ENCODE results near the gene PPP2R2D.
"Not testable (repeated sequence)": the region's sequence is repeated elsewhere in the genome, so short reads cannot be mapped to it uniquely, and the experiment has no call there.

PPP2R2D gene

GRCh38 chr10:131868436-131868835 is 32.4 kb upstream of the PPP2R2D start:
- no peak for DNase-seq

GRCh38 chr10:131869344-131869743 is 31.5 kb upstream of the PPP2R2D start:
- no peak for DNase-seq

GRCh38 chr10:131870411-131870810 is 30.4 kb upstream of the PPP2R2D start:
- DNase-seq = no peak

GRCh38 chr10:131870831-131871672 is 29.8 kb upstream of the PPP2R2D start:
- DNase-seq = no peak

- DNase-seq = no peak
Observed at GRCh38 chr10:131871673-131872005, 29.2 kb upstream of the PPP2R2D start.

GRCh38 chr10:131872011-131872826 is 28.6 kb upstream of the PPP2R2D start:
- no peak for DNase-seq

GRCh38 chr10:131872827-131873375 is 27.9 kb upstream of the PPP2R2D start:
- DNase-seq = no peak

GRCh38 chr10:131874991-131875451 is 25.8 kb upstream of the PPP2R2D start:
- DNase-seq = peak; percentile 87

- DNase-seq = no peak
Observed at GRCh38 chr10:131875501-131875900, 25.3 kb upstream of the PPP2R2D start.

GRCh38 chr10:131876017-131876416 is 24.8 kb upstream of the PPP2R2D start:
- DNase-seq = no peak

GRCh38 chr10:131876508-131876907 is 24.3 kb upstream of the PPP2R2D start:
- no peak for DNase-seq

GRCh38 chr10:131880016-131880590 is 20.7 kb upstream of the PPP2R2D start:
- no peak for DNase-seq

GRCh38 chr10:131881104-131881880 is 19.5 kb upstream of the PPP2R2D start:
- no peak for DNase-seq

GRCh38 chr10:131882151-131882550 is 18.7 kb upstream of the PPP2R2D start:
- DNase-seq = no peak

GRCh38 chr10:131882590-131883451 is 18.0 kb upstream of the PPP2R2D start:
- no peak for DNase-seq

GRCh38 chr10:131883621-131884393 is 17.0 kb upstream of the PPP2R2D start:
- DNase-seq = not testable (repeated sequence)

GRCh38 chr10:131885391-131886165 is 15.2 kb upstream of the PPP2R2D start:
- DNase-seq = peak; percentile 83

GRCh38 chr10:131886237-131886636 is 14.6 kb upstream of the PPP2R2D start:
- DNase-seq = no peak

GRCh38 chr10:131888186-131888604 is 12.6 kb upstream of the PPP2R2D start:
- no peak for DNase-seq

GRCh38 chr10:131889755-131890154 is 11.1 kb upstream of the PPP2R2D start:
- no peak for DNase-seq

Measured in suppressor macrophage treated with lipopolysaccharide for 4 hours (primary cell).